Hepatocyte (in vitro differentiated cells): ENCODE measurements around the gene GNG7. TPM values are rescaled to one million over a fixed set of nuclear protein-coding genes. Genes with fewer than 3 reads are reported as not detected.

Experiments
- DNase-seq: peaks from one replicate; pipeline ENCODE4 v3.0.0-alpha.2; 2016; ENCODE audit warnings: low spot score
- H2AFZ ChIP-seq: fragments of 200-600 bp; sonication (generic); 2 replicates; pipeline ENCODE4 v1.6.0; 2016; ENCODE audit warnings: antibody characterized with exemption, mild to moderate bottlenecking
- H3K27ac ChIP-seq: fragments of 200-600 bp; sonication (generic); 2 replicates; pipeline ENCODE4 v1.5.1; 2016; ENCODE audit warnings: mild to moderate bottlenecking
- H3K27me3 ChIP-seq: fragments of 200-600 bp; sonication (generic); 2 replicates; pipeline ENCODE4 v1.6.1; 2016
- H3K36me3 ChIP-seq: fragments of 200-600 bp; sonication (generic); replicated peaks from 2 replicates; pipeline ENCODE4 v1.5.1; 2016; ENCODE audit warnings: low read depth; ENCODE audit not compliant: insufficient read depth
- H3K4me1 ChIP-seq: fragments of 200-600 bp; sonication (generic); 2 replicates; pipeline ENCODE4 v1.5.1; 2016; ENCODE audit warnings: mild to moderate bottlenecking, moderate library complexity; ENCODE audit not compliant: insufficient read depth
- H3K4me2 ChIP-seq: fragments of 200-600 bp; sonication (generic); 2 replicates; pipeline ENCODE4 v1.6.0; 2016
- H3K4me3 ChIP-seq: fragments of 200-600 bp; sonication (generic); 2 replicates; pipeline ENCODE4 v1.5.1; 2016; ENCODE audit warnings: mild to moderate bottlenecking
- H3K79me2 ChIP-seq: fragments of 200-600 bp; sonication (generic); 2 replicates; pipeline ENCODE4 v1.6.0; 2017; ENCODE audit warnings: mild to moderate bottlenecking
- H3K9me2 ChIP-seq: fragments of 200-600 bp; sonication (generic); replicated peaks from 2 replicates; pipeline ENCODE4 v1.6.0; 2017; ENCODE audit warnings: mild to moderate bottlenecking; ENCODE audit not compliant: insufficient read depth
- H3K9me3 ChIP-seq: fragments of 200-600 bp; sonication (generic); 2 replicates; pipeline ENCODE4 v1.5.1; 2016; ENCODE audit warnings: low read depth, mild to moderate bottlenecking
- H4K20me1 ChIP-seq: fragments of 200-600 bp; sonication (generic); 2 replicates; pipeline ENCODE4 v1.6.0; 2016; ENCODE audit warnings: mild to moderate bottlenecking; ENCODE audit not compliant: insufficient read depth, poor library complexity, severe bottlenecking
- CTCF ChIP-seq: fragments of 200-600 bp; sonication (generic); IDR thresholded peaks from 2 replicates; pipeline ENCODE4 v1.5.1; 2016; ENCODE audit warnings: antibody characterized with exemption, mild to moderate bottlenecking; ENCODE audit not compliant: poor library complexity
- EZH2 ChIP-seq: fragments of 200-600 bp; sonication (generic); IDR thresholded peaks from 2 replicates; pipeline ENCODE4 v1.6.1; 2016; ENCODE audit warnings: antibody characterized with exemption, mild to moderate bottlenecking, borderline replicate concordance
- EZH2phosphoT487 ChIP-seq: fragments of 200-600 bp; sonication (generic); IDR thresholded peaks from one replicate; pipeline ENCODE4 v1.6.1; 2018; ENCODE audit warnings: antibody characterized with exemption, mild to moderate bottlenecking, low read depth, moderate library complexity; ENCODE audit not compliant: unreplicated experiment, severe bottlenecking
- WGBS: methylation state at CpG from one replicate; pipeline ENCODE4 v1.1.6; 2016; ENCODE audit warnings: low lambda C conversion rate; ENCODE audit errors: missing lambda C conversion rate; 5-methylcytosine and 5-hydroxymethylcytosine counted together
- polyA plus RNA-seq: library from polyadenylated mRNA; unstranded; fragments of >200 nt; fragmentation: Nextera tagmentation; extraction: Ambion mirVana; gene quantifications from 2 replicates; pipeline ENCODE4 v1.2.1, GENCODE V29; 2016
- total RNA-seq: library from RNA; depleted of rRNA; stranded (reverse); fragments of >200 nt; gene quantifications from 2 replicates; pipeline ENCODE4 v1.2.3, GENCODE V29; 2014

GNG7 gene
- total and polyA plus RNA-seq, 2 experiments from 2014 or later, result 1.2 to 1.9 TPM

GRCh38 chr19:2739602-2740313, 37.3 kb upstream of the GNG7 start, which contains the start of gene SLC39A3:
TSS of gene SLC39A3 (minus strand) at chr19:2740017. CDS start at chr19:2737257, 2,760 bp downstream.
- TF ChIP-seq EZH2 (no peak), CTCF (no peak), EZH2phosphoT487 (no peak)
- 1% methylated on average over 49 of the region's 64 CpGs for WGBS
- H4K20me1 ChIP-seq, result no peaks in the 10 kb centered on the region
- H3K4me3 ChIP-seq, result peak within 1 kb of the TSS; percentile 81
- H3K4me2 ChIP-seq, result peak within 1 kb of the TSS; percentile 91
- peaks cover 4% of the 10 kb centered on the region for H3K79me2 ChIP-seq
- DNase-seq, result peak; percentile 98
- no peaks in the 10 kb centered on the region for H3K27me3 ChIP-seq
- no peaks in the 10 kb centered on the region for H3K36me3 ChIP-seq
- no peaks in the 10 kb centered on the region for H3K4me1 ChIP-seq
- H3K27ac ChIP-seq, result no peak within 1 kb of the TSS
- H2AFZ ChIP-seq, result peak within 1 kb of the TSS; percentile 77
- no peaks in the 10 kb centered on the region for H3K9me2 ChIP-seq
- no peaks in the 10 kb centered on the region for H3K9me3 ChIP-seq

GRCh38 chr19:2736550-2737190, 34.2 kb upstream of the GNG7 start:
- H3K36me3 ChIP-seq, result no peaks in the 10 kb centered on the region
- H3K9me3 ChIP-seq, result no peaks in the 10 kb centered on the region
- no peak overlapping the region for H3K4me3 ChIP-seq
- no peak for DNase-seq
- H2AFZ ChIP-seq, result no peak overlapping the region
- no peak overlapping the region for H3K4me2 ChIP-seq
- H3K27ac ChIP-seq, result no peak overlapping the region
- H3K9me2 ChIP-seq, result no peaks in the 10 kb centered on the region
- H4K20me1 ChIP-seq, result no peaks in the 10 kb centered on the region
- H3K27me3 ChIP-seq, result no peaks in the 10 kb centered on the region
- TF ChIP-seq EZH2phosphoT487, result no peak
- TF ChIP-seq EZH2, result no peak
- no peak for TF ChIP-seq CTCF
- whole genome bisulfite sequencing, result 94% methylated on average over 15 of the region's 15 CpGs
- peaks cover 4% of the 10 kb centered on the region for H3K79me2 ChIP-seq
- H3K4me1 ChIP-seq, result no peaks in the 10 kb centered on the region

- Histone ChIP-seq H3K9me3 (no peaks in the 10 kb centered on the region), H3K9me2 (no peaks in the 10 kb centered on the region), H3K4me2 (no peak overlapping the region), H3K79me2 (peaks cover 4% of the 10 kb centered on the region), H3K4me1 (no peaks in the 10 kb centered on the region), H3K4me3 (no peak overlapping the region), H3K27ac (no peak overlapping the region), H3K27me3 (no peaks in the 10 kb centered on the region), H3K36me3 (no peaks in the 10 kb centered on the region), H4K20me1 (no peaks in the 10 kb centered on the region), H2AFZ (no peak overlapping the region)
- TF ChIP-seq EZH2 (no peak), CTCF (no peak), EZH2phosphoT487 (no peak)
- WGBS, result 99% methylated on average over 9 of the region's 12 CpGs
- DNase-seq, result no peak
Measured at GRCh38 chr19:2735374-2735773, 32.9 kb upstream of the GNG7 start.
